ENCODE data around the gene ACTRT2.

Gene ACTRT2

DNA sequence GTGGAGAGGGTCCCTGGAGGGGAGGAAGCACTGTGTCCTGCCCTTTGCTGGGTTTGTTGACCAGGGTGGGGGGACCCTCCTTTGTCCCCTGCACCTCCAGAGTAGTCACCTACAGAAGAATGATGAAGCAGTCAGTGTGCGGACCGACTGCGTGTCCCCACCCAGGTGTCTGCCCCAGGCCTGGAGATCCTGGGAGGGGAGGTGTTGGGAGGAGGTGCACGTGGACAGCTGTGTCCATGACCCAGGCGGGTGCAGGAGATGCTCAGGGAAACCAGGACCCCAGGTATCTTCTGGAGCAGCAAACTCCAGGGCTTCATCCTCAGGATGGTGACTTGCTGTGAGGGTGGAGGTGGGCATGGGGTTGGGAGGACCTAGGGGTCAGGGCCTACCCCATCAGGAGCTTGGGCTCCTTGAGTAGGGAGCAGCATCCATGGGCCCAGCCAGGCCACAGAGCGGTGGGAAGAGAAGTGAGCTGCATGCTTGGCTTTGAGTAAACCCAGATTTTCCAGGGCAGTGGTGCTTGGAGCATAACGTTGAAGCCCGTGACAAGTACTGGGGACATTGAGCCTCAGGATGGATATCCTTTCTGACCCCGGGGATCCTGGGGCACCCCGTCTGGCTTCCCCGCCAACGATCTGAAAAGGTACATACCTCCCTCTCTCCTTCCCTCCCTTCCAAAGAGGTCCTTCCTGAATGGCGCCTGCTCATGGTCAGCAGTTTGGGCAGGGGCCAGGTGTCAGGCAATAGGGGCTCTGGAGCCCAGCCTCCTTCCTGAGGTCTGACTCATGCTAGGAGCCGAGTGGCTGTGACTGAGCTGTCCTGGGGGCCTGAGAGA, 13.7 kb downstream of the ACTRT2 start:
- no peak for DNase-seq

DNA sequence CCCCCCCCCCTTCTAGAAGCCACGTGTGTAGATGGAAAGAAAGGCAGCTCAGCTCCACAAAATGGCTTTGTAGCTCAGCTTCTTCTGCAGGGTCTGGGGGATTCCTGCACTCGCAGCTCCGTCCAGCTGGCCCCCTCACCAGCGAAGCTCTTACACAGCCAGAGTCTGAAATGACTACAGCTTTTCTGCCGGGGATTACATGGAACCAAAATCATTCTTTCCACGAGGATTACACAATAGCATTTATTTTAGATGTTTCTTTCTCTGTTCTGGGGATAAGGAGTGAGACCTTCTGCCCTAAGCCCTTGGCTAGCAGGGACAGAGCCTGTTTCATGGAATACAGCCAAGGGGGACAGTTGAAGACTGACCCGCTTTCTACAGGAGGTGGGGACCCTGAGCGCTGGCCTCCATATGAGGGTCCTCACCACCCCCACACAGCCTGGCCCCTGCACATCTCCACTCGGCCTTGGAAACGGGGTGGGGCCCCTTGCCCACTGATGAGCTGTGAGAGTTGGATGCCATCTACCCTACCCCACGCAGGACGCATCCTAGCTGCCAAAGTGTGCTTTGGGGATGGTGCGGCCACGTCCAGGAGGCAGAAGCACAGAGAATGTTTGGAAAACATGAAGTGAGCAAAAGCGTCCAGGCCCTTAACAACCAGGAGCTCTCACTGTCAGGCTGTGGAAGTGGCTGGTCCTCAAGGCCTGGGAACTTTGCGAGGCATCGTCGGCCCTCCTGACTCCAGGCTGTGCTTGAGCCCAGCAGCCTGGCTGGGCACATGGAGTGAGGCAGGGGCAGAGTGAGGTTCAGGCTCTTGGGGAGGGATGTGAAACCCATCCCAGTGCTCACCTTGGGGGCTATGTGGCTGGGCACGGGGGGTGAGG, 14.5 kb downstream of the ACTRT2 start:
- no peak for DNase-seq

DNA sequence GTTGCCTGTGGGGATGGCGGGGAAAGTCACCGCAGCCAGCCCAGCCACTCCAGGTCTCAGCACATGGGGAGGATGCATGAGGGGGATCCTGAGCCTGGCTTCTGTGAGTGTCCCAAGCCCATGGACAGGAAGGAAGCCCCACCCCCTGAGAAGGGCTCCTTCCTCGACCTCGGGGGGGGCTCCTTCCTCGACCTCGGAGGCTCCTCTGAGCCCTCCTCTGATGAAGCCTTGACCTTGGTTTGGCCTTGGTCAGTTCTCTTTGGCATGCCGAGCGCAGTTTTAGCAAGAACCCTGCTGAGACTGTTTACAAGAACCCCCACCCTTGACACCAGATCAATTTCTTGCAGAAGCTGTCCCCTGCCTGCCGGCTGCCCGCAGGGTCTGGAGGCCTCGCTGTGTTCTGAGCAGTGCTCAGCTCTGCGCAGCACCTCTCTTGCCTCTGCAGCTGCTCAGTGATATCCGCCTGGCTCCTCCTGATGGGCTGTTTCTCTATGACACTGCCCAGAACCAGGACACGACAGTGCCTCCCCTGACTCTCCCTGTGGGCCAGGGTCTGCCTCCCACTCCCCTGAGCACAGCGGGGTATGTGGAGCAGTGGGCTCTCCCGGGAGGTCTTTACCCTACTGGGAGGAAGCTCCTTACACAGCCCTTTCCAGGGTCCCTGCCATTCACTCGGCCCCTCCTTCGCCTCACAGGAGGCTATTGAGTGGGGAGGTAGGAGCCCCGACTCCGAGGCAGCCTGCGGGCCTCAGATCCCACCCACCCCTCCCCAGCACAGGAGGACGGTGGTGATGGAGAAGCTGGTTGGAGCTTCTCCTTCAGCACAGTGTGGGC, 15.4 kb downstream of the ACTRT2 start:
- no peak for DNase-seq

DNA sequence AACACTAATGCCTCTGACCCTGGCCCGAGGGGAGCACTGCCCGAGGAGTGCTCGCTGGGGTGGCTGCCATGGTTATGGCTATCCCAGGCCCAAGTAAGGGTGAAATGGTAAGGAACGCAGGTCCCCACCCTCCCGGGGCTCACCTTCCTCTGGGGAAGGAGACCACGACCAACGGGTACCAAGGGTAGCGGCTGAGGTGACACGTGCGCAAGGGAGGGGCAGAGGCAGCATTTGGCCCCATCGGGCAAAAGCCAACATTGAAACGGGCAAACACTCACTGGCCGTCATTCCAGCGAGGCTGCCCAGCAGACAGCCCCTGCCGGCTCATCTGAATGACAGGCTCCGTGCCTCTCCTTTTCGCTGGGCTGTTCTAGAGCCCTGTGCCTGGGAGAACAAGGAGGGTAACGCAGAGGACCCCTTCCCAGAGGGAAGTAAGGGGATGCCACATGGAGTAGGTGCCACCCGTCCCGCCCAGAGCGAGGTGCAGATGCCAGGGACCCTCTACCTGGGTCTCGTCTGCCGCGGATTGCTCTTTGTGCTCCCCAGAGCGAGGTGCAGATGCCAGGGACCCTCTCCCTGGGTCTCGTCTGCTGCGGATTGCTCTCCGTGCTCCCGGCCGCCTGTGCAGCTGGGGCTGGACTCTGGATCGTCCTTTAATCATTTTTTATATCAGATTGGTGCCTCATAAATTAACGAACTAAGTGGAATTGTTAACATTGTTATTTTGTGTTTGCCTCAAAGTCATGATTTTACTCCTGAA, 16.2 kb downstream of the ACTRT2 start:
- no peak for DNase-seq

DNA sequence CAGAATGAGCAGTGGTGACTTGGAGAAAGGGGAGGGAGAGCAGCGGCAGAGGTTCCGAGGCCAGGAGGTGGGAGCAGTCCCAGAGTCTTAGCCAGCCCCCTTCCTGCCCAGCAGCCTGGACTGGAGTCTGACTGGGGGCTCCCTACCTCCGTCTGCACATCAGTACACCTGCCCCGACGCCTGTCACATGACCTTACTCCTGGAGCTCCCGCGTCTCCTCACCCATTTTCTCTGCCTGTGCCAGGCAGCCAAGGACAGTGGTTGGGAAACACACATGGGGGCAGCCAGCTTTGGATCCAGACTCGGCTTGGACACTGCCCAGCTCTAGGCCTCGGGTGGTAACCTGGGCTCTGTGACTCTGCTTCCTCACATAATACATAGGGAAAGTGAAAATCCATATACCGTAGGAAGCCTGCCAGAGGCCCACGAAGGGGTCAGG, 16.9 kb downstream of the ACTRT2 start:
- DNase-seq = no peak

DNA sequence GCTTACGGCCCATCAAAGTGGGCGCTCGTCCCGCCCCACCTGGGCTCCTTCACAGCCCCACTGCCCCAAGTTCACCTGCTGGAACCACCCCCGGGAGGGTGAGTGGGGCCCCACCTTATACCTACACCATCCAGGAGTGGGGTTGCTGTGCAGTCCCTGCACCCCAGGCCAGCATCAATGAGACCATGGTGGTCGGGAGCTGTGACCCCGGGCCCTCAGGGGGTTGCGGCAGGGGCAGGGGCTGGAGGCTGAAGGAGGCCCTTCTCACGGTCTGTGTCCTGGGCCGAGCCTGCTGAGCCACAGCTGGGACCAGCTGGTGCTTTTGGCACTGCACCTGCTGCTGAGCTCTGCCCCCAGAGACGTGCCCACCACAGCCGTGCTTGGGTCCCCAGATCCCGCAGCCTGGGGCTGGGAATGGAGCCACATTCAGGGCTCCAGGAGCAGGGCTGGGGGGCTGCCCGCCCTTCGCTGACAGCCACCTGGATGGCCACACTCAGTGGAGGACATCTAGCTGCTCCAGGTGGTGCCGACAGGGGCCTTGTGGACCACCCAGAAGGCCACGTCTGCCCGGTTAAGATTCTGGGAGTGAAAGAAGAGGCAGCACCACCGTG, 17.4 kb downstream of the ACTRT2 start:
- DNase-seq = no peak

DNA sequence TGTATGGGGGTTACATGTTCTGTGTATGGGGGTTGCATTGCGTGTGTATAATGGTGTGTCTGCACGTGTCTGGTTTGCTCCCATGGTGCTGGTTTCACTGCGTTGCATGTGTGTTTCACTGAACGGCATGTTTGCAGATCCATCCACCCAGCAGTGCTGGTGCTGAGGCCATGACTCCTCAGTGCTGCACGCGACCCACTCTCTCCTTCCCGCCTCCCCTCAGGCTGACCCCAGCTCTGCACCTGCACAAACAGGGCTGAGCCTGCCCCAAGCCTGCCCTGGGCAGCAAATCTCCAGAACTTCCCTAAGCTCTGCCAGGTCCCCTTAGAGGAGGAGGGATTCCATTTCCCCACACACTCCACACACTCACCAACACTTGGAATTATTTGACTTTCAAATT, 18.7 kb downstream of the ACTRT2 start:
- no peak for DNase-seq

DNA sequence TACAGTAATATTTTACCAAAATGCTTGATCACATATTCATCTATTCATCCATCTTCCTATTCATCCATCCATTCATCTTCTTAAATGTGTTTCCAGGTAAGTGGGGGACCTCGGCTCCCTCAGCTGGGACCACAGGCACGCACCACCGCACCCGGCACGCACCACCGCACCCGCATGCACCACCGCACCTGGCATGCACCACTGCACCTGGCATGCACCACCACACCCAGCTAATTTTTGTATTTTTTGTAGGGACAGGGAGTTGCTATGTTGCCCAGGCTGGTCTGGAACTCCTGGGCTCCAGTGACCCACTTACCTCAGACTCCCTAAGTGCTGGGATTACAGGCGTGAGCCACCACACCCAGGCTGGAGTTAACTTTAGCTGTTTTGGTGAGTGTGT, 21.2 kb downstream of the ACTRT2 start:
- no peak for DNase-seq

DNA sequence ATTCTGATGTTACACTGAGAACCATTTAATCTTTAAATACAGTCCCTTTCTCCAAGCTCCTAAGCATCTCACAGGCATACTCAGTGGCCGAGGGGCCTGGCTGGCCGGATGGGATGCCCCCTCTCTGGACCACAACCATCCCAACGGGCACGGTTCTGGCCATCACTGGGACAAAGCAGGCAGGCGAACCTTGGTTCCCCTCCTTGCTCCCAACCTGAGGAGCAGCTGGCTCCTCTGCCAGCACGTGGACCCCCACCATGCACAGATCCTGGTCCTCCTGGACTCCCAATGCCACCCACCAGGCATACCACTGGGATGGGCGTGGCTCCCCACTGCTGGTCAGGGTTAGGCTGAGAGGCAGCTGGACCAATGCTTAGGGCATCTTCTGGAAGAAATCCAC, 27.9 kb downstream of the ACTRT2 start:
- DNase-seq = no peak

DNA sequence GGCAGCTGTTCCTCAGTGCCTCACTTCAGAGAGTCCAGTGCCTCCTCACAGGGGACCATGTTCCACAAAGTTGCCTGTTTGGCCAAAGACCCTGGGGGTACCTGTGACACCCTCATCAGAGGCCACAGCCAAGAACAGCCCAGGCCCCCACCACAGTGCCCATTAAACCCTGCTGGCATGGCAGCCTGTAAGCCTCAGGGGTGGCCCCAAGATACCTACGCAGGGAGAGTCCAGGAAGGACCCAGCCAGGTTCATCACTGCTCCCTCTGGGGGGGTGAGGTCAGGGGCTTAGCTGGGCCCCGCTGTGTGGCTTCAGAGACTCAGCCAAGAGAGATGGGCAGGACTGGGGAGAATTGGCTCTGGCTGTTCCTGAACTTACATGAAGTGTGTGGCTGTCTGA, 28.6 kb downstream of the ACTRT2 start:
- DNase-seq = no peak

DNA sequence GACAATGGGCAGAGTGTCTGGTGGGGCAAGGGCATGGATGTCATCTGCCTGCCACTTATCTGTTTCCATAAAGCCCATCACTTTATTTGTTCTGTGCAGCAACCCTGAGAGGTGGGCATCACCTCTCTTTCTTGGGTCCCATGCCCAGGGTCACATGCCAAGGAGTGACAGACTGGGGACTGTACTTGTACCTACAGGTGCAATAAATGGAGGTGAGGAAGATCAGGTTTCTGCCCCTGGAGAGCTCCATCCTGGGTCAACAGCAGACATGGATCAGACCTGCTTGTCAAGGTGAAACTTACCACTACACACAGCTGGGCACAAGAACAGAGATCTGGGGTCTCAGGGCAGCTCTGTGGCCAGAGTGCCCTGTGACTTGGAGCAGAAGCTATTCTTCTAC, 29.3 kb downstream of the ACTRT2 start:
- DNase-seq = no peak

DNA sequence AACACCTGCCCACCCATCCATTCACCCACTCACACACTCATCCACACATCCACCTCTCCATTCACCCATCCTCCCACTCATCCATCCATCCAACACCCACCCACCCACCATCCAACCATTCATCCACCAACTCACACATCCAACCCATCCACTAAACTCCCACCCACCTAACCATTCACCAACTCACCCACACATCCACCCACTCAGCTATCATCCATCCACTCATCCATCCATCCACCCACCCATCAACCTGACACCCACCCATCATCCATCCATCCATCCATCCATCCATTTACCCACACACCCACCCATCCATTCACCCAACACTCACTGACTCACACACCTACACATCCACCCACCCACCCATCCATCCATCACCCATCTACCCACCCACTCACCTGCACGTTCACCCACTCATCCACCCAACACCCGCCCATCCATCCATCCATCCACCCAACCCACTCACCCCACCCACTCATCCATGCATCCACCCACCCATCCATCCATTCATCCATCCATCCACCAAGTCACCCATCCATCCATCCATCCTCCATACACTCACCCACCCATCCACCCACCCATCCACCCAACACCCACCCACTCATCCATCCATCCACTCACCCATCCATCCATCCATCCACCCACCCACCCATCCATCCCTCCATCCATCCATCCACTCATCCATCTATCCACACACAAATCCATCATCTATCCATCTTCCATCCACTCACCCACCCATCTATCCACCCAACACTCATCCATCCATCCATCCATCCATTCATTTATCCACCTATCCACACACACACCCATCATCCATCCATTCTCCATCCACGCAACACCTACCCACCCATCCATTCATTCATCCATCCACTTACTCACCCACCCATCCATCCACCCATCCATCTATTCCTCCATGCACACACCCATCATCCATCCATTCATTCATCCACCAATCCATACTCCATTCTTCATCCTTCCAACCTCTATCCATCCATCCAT, 30.3 kb downstream of the ACTRT2 start:
- no peak for DNase-seq

DNA sequence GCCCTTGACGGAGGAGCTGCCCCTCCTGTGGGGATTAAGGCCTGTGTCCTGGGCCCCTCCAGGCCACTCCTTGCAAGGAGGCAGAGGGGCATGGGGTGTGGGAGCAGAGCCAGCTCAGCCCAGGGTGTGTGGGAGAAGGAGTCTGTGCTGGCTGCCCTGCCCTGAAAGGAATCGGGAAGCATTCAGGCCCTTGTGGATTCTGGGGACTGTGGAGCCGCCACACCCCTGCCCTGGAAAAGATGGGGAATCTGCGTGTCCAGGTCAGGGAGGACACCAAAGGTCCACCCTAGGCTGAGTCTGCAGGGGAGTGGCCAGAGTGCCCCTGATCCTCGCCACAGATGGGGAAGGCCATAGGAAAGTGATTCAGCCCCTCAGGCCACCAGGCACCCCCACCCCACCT, 31.2 kb downstream of the ACTRT2 start:
- DNase-seq = no peak

DNA sequence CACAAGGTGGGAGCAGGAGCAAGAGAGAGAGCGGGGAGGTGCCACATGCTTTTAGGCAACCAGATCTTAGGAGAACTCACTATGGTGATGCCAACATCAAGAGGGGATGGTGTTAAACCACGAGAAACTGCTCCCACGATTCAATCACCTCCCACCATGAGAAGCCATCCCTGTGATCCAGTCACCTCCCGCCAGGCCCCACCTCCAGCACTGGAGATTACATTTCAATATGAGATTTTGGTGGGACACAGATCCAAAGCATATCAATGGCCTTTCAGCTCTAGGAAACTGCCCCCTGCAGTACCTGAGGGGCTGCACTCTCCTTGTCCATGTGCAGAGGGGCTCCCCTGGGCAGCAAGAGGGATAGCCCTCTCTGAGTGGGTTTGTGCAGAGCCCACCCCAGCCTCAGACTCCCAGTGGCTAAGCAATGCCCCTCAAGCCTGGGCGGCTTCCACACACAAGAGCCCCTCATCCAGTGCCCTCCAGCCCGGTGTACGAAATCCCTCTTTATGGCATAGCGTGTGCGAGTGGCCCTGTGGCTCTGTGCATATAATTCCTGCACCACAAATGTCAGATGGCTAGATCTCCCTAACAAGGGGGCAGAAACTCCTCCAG, 32.2 kb downstream of the ACTRT2 start:
- DNase-seq = no peak

DNA sequence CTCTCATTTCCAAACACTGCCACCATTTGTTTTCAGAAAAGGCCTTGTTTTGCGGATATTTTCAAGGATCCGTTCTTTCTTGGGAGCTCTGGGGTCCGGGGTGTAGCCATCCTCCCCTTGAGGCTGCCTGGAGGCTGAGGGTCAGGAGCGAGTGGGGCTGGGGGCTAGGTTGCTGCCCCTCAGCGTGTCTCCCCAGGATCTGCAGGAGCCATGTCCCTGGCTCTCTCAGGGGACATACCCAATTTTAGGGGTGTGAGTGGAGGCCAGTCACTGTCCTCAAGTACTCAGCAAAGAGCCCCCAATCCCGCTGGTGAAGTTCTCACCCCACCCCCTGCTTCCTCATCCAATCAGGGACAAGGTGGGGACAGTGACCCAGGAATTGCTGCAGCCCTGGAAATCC, 32.7 kb downstream of the ACTRT2 start:
- no peak for DNase-seq

DNA sequence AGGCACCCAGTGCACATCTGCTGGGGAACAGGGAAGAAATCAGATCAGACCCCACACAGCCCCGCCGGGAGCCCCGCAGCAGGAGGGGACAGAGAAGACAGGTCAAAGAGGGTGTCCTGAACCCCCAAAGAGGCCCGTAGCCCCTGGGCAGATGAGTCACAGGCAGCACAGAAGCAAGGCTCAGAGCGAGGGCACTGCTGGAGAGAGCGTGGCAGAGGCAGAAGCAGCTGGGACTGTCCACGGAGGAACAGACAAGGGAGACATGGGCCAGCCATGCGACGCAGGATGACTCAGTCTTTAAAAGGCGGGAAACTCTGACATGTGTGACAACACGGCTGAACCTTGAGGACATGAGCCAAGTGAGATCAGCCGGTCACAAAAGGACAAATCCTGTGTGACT, 33.2 kb downstream of the ACTRT2 start:
- no peak for DNase-seq

DNA sequence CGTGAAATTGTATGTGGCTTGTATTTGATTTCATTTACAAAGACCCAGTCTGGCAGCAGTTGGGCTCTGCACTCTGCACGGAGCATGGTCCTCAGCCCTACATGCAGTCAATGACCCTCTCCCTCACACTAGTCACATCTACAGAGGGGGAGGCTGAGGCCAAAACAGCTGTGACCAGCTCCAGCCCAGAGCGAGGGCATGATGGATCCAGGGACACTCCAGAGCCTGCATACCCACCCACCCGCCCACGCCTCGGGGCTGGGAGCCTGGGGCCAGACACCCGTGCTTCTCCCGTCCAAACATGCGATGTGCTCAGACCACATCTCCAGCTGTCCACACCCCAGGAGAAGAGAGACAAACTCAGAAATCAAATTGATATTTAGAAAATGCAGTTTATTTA, 33.8 kb downstream of the ACTRT2 start:
- DNase-seq = no peak

DNA sequence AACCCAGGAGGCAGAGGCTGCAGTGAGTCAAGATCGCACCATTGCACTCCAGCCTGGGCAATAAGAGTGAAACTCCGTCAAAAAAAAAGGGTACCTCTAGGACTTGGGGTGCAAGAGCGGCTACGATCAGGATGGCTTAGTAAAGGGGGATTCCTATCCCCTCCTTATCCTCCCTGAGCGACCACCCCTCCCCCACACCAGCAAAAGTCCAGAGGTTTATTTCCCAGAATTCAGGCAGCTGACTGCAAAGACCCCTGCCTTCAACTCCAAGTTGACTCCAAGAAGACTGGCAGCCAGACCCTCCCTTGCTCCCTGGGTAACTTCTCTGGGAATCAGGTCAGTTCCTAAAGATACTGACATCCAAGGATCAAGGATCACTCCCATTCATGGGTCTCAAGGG, 35.4 kb downstream of the ACTRT2 start:
- no peak for DNase-seq

DNA sequence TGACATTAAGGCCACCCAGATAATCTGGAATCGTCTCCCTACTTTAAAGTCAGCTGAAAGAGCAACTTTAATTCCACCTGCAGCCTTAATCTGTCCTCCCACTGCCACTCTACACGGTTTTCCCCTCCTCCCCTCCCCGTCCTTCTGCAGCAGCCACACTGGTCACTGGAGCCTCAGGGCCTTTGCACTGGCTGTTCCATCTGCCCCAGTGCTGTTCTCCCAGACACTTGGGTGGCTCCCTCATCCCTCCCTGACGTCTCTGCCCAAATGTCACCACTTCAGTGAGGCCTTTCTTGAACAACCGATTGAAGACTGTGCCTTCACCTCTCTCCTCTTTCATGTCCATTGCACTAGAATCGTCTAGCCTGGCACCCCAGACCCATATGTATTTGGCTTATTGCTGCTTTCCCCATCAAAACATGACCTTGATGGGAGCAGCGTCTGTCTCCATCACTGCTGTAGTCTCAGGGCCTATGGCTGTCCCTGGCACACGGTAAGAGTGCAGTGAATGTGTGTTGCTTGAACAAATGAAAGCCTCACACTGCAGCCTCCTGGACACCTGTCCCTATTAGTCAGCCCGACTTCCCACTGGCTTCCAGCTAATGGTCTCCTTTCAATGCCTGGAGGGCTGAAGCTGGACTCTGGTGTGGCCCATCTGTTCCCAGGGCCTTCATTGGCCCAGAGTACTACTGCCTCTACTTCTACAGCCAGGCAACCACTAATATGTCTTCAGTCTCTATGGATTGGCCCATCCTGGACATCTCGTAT, 37.2 kb downstream of the ACTRT2 start:
- DNase-seq = no peak
